GM23338 (cell line): ENCODE results near the gene ZSCAN30. TPM values are rescaled to one million over a fixed set of nuclear protein-coding genes. Genes with fewer than 3 reads are reported as not detected.
A peak's percentile ranks its signal among the peaks of the same experiment; 100 is the strongest.

Source experiments
- ATAC-seq: fragments of 200-7000 bp; cut with Tn5 transposase; 3 replicates; pipeline ENCODE4 v1.9.1; 2020
- DNase-seq: peaks from one replicate; pipeline ENCODE4 v3.0.0-alpha.2; 2015; ENCODE audit warnings: low spot score
- H2AFZ ChIP-seq: fragments of 200-600 bp; sonication (generic); 2 replicates; pipeline ENCODE4 v1.8.0; 2016; ENCODE audit warnings: antibody characterized with exemption, mild to moderate bottlenecking, moderate library complexity
- H3F3A ChIP-seq: fragments of 200-600 bp; sonication (generic); replicated peaks from 2 replicates; pipeline ENCODE4 v1.8.0; 2017; ENCODE audit warnings: antibody characterized with exemption, mixed run types, low read depth
- H3K27ac ChIP-seq: fragments of 200-600 bp; sonication (generic); 2 replicates; pipeline ENCODE4 v1.6.1; 2016; ENCODE audit warnings: low read depth
- H3K27me3 ChIP-seq: fragments of 200-600 bp; sonication (generic); 2 replicates; pipeline ENCODE4 v1.8.0; 2016; ENCODE audit warnings: mild to moderate bottlenecking, mixed run types, moderate library complexity; ENCODE audit not compliant: insufficient read depth
- H3K36me3 ChIP-seq: fragments of 200-600 bp; sonication (generic); 2 replicates; pipeline ENCODE4 v1.8.0; 2016; ENCODE audit warnings: mild to moderate bottlenecking; ENCODE audit not compliant: insufficient read depth
- H3K4me1 ChIP-seq: fragments of 200-600 bp; sonication (generic); 2 replicates; pipeline ENCODE4 v1.8.0; 2016; ENCODE audit warnings: mild to moderate bottlenecking, moderate library complexity; ENCODE audit not compliant: insufficient read depth
- H3K4me2 ChIP-seq: fragments of 200-600 bp; sonication (generic); 2 replicates; pipeline ENCODE4 v1.7.1; 2017; ENCODE audit warnings: mixed run types
- H3K4me3 ChIP-seq: fragments of 200-600 bp; sonication (generic); 2 replicates; pipeline ENCODE4 v1.6.1; 2016; ENCODE audit warnings: mixed run types
- H3K79me2 ChIP-seq: fragments of 200-600 bp; sonication (generic); replicated peaks from 2 replicates; pipeline ENCODE4 v1.8.0; 2017; ENCODE audit warnings: mild to moderate bottlenecking; ENCODE audit not compliant: insufficient read depth
- H3K9me2 ChIP-seq: fragments of 200-600 bp; sonication (generic); 2 replicates; pipeline ENCODE4 v1.8.0; 2017; ENCODE audit not compliant: insufficient read depth
- H4K20me1 ChIP-seq: fragments of 200-600 bp; sonication (generic); replicated peaks from 2 replicates; pipeline ENCODE4 v1.8.0; 2017; ENCODE audit warnings: mild to moderate bottlenecking; ENCODE audit not compliant: insufficient read depth
- H3K27ac Mint-ChIP-seq: 2 replicates; pipeline ENCODE4 v1.8.0; 2020; ENCODE audit warnings: inconsistent platforms, mild to moderate bottlenecking, moderate library complexity, mixed read lengths
- H3K27me3 Mint-ChIP-seq: 3 replicates; pipeline ENCODE4 v1.8.0; 2022; ENCODE audit warnings: low read depth, mild to moderate bottlenecking, moderate library complexity, mixed read lengths, inconsistent platforms; ENCODE audit not compliant: insufficient read depth, poor library complexity
- H3K36me3 Mint-ChIP-seq: 3 replicates; pipeline ENCODE4 v1.8.0; 2021; ENCODE audit warnings: low read depth, mild to moderate bottlenecking, inconsistent platforms, moderate library complexity, mixed read lengths
- H3K4me1 Mint-ChIP-seq: 3 replicates; pipeline ENCODE4 v1.8.0; 2020; ENCODE audit warnings: mild to moderate bottlenecking, inconsistent platforms, mixed read lengths
- H3K4me3 Mint-ChIP-seq: 3 replicates; pipeline ENCODE4 v1.8.0; 2021; ENCODE audit warnings: moderate library complexity, mild to moderate bottlenecking, inconsistent platforms, mixed read lengths
- H3K9me3 Mint-ChIP-seq: 3 replicates; pipeline ENCODE4 v1.8.0; 2020; ENCODE audit warnings: moderate library complexity, mild to moderate bottlenecking, inconsistent platforms, mixed read lengths
- CREB1 ChIP-seq: fragments of 250-450 bp; sonication (Bioruptor Pico); IDR thresholded peaks from 2 replicates; pipeline ENCODE4 v1.5.0; 2020; ENCODE audit warnings: low read depth, mild to moderate bottlenecking, moderate library complexity
- CTCF ChIP-seq, 2 experiments: fragments of 200-600 bp in 1 of 2; sonication (generic) in 1 of 2; conservative IDR thresholded peaks; 2 replicates each; pipeline versions ENCODE4 v1.5.1 to v1.6.1; 2016 to 2017; ENCODE audit warnings: antibody characterized with exemption in 2 of 2, low read depth in 2 of 2, mild to moderate bottlenecking in 2 of 2, moderate library complexity in 1 of 2
- ETS1 ChIP-seq: IDR thresholded peaks from 2 replicates; pipeline ENCODE4 v1.6.1; 2016; ENCODE audit warnings: antibody characterized with exemption
- EZH2 ChIP-seq: fragments of 200-600 bp; sonication (generic); IDR thresholded peaks from one replicate; pipeline ENCODE4 v1.8.0; 2017; ENCODE audit warnings: antibody characterized with exemption, mild to moderate bottlenecking, low read depth; ENCODE audit not compliant: unreplicated experiment
- JUNB ChIP-seq: IDR thresholded peaks from one replicate; pipeline ENCODE4 v1.6.1; 2016; ENCODE audit warnings: antibody characterized with exemption; ENCODE audit not compliant: unreplicated experiment
- NANOG ChIP-seq: IDR thresholded peaks from 2 replicates; pipeline ENCODE4 v1.6.1; 2016; ENCODE audit warnings: antibody characterized with exemption, borderline replicate concordance
- POLR2AphosphoS5 ChIP-seq: IDR thresholded peaks from 2 replicates; pipeline ENCODE4 v1.6.1; 2016; ENCODE audit warnings: antibody characterized with exemption, low read depth
- REST ChIP-seq: IDR thresholded peaks from one replicate; pipeline ENCODE4 v1.6.1; 2018; ENCODE audit warnings: antibody characterized with exemption; ENCODE audit not compliant: unreplicated experiment
- polyA plus RNA-seq: library from polyadenylated mRNA; unstranded; fragments of >200 nt; fragmentation: Nextera tagmentation; extraction: Ambion mirVana; gene quantifications from 2 replicates; pipeline ENCODE4 v1.2.1, GENCODE V29; 2016
- total RNA-seq: library from RNA; depleted of rRNA; stranded (reverse); fragments of >200 nt; shearing (Covaris generic); gene quantifications from 2 replicates; pipeline ENCODE4 v1.2.3, GENCODE V29; 2014

ZSCAN30 gene
- total and polyA plus RNA-seq, 2 experiments from 2014 or later: 12.3 to 21.8 TPM

GRCh38 chr18:35231052-35231451 is 59.0 kb downstream of the ZSCAN30 start:
- no peaks in the 10 kb centered on the region for H3K27me3 Mint-ChIP-seq
- Histone ChIP-seq H2AFZ (no peak overlapping the region), H3K9me2 (no peaks in the 10 kb centered on the region), H3K36me3 (no peaks in the 10 kb centered on the region), H3K4me3 (no peak overlapping the region), H4K20me1 (no peaks in the 10 kb centered on the region), H3K27me3 (no peaks in the 10 kb centered on the region), H3F3A (no peaks in the 10 kb centered on the region), H3K79me2 (no peaks in the 10 kb centered on the region), H3K4me2 (peak overlapping the region; percentile 10; the same call in 1 of the 2 replicates), H3K4me1 (no peaks in the 10 kb centered on the region), H3K27ac (no peak overlapping the region)
- ATAC-seq (peak; percentile 88), DNase-seq (peak; percentile 88)
- no peak overlapping the region; the same call in 1 of the 2 replicates for H3K27ac Mint-ChIP-seq
- peak overlapping the region; percentile 38; the same call in 1 of the 3 replicates for H3K4me3 Mint-ChIP-seq
- TF ChIP-seq CTCF (conservative IDR thresholded peaks at IDR 0.05; ENCODE audit: low read depth in 2 of 2) (peak; percentile 92 to 95), REST (no peak)
- H3K36me3 Mint-ChIP-seq: no peaks in the 10 kb centered on the region
- H3K4me1 Mint-ChIP-seq: peaks cover 3% of the 10 kb centered on the region; the same call in 2 of the 3 replicates
- no peaks in the 10 kb centered on the region for H3K9me3 Mint-ChIP-seq

- H3F3A ChIP-seq: no peaks in the 10 kb centered on the region
- H3K27me3 Mint-ChIP-seq: no peaks in the 10 kb centered on the region
- H3K27ac ChIP-seq: no peak overlapping the region
- H3K4me2 ChIP-seq: no peak overlapping the region
- H3K36me3 Mint-ChIP-seq: no peaks in the 10 kb centered on the region
- no peaks in the 10 kb centered on the region for H3K9me3 Mint-ChIP-seq
- H4K20me1 ChIP-seq: no peaks in the 10 kb centered on the region
- no peak overlapping the region for H3K27ac Mint-ChIP-seq
- ATAC-seq (no peak), DNase-seq (no peak)
- no peak overlapping the region for H3K4me3 ChIP-seq
- no peaks in the 10 kb centered on the region; the same call in 1 of the 2 replicates for H3K4me1 ChIP-seq
- no peaks in the 10 kb centered on the region for H3K79me2 ChIP-seq
- peak overlapping the region; percentile 53 for H2AFZ ChIP-seq
- no peak overlapping the region for H3K4me3 Mint-ChIP-seq
- no peaks in the 10 kb centered on the region for H3K36me3 ChIP-seq
- H3K4me1 Mint-ChIP-seq: peaks cover 3% of the 10 kb centered on the region; the same call in 2 of the 3 replicates
- no peaks in the 10 kb centered on the region for H3K9me2 ChIP-seq
- H3K27me3 ChIP-seq: no peaks in the 10 kb centered on the region
- no peak for TF ChIP-seq CTCF (conservative IDR thresholded peaks at IDR 0.05; ENCODE audit: low read depth in 2 of 2)
- TF ChIP-seq CREB1 (CRISPR knock-in tag): no peak
- no peak for TF ChIP-seq EZH2
- no peak for TF ChIP-seq NANOG
- TF ChIP-seq ETS1: no peak
- TF ChIP-seq POLR2AphosphoS5: no peak
- no peak for TF ChIP-seq REST
- no peak for TF ChIP-seq JUNB
Observed at GRCh38 chr18:35227254-35227653, 62.8 kb downstream of the ZSCAN30 start.
